ENCODE measurements around the gene ENTREP3. TPM values are rescaled to one million over a fixed set of nuclear protein-coding genes. Genes with fewer than 3 reads are reported as not detected.

ENTREP3 gene
- total and polyA plus RNA-seq, 8 donors: 6.7 to 14.4 (median 8.7) TPM

GRCh38 chr1:155253208-155253607 lies 2.1 kb downstream of the ENTREP3 start:
- no peak for FAIRE-seq
- Histone ChIP-seq H3K27me3 (no peaks in the 10 kb centered on the region), H3K27ac (no peak overlapping the region), H3K36me3 (no peaks in the 10 kb centered on the region), H3K4me3 (no peak overlapping the region), H3K9me3 (no peaks in the 10 kb centered on the region), H3K4me1 (peaks cover 0 to 16% (median 0%) of the 10 kb centered on the region in 3 donors)
- ATAC-seq: no peak
- peak in 1 of 6 donors; percentile 15 for DNase-seq
- WGBS, 2 donors: 80 to 82% methylated on average over 5 of the region's 5 CpGs
- TF ChIP-seq CTCF (IDR thresholded peaks at IDR 0.05): no peak
- intact Hi-C loops (cut with DNase I): loop anchor here in 2 of 3 donors (5.0 to 10.0 kb wide), 4 partner anchors 69 to 342 kb away; partner anchors contain the start of gene RUSC1 (in 2 of the 2)

GRCh38 chr1:155251566-155251965 lies 3.7 kb downstream of the ENTREP3 start:
- Histone ChIP-seq H3K9me3 (no peaks in the 10 kb centered on the region), H3K4me3 (no peak overlapping the region), H3K4me1 (peaks cover 0 to 16% (median 0%) of the 10 kb centered on the region in 3 donors), H3K36me3 (no peaks in the 10 kb centered on the region), H3K27me3 (no peaks in the 10 kb centered on the region), H3K27ac (no peak overlapping the region)
- 81 to 84% methylated on average over 6 to 7 of the region's 7 CpGs for WGBS, 2 donors
- DNase-seq (peak in 1 of 6 donors; percentile 50), FAIRE-seq (no peak), ATAC-seq (no peak)
- intact Hi-C loops (cut with DNase I): loop anchor here in 2 of 3 donors (5.0 to 10.0 kb wide), 4 partner anchors 71 to 343 kb away; partner anchors contain the start of gene RUSC1 (in 2 of the 2)
- no peak for TF ChIP-seq CTCF (IDR thresholded peaks at IDR 0.05)

- Histone ChIP-seq H3K27ac (no peak overlapping the region), H3K36me3 (no peaks in the 10 kb centered on the region), H3K27me3 (no peaks in the 10 kb centered on the region), H3K9me3 (no peaks in the 10 kb centered on the region), H3K4me1 (peaks cover 0 to 15% (median 0%) of the 10 kb centered on the region in 3 donors), H3K4me3 (peak overlapping the region in 2 of 4 donors; percentile 8 to 36)
- 18 to 20% methylated on average over 23 of the region's 23 CpGs for WGBS, 2 donors
- ATAC-seq: peak; percentile 85 to 91 (median 88)
- DNase-seq: peak; percentile 87 to 99 (median 94)
- TF ChIP-seq CTCF (IDR thresholded peaks at IDR 0.05): peak; percentile 100
- intact Hi-C loops (cut with DNase I): loop anchor here in 2 of 3 donors (5.0 to 10.0 kb wide), 4 partner anchors 71 to 344 kb away; partner anchors contain the start of gene RUSC1 (in 2 of the 2)
- FAIRE-seq: no peak
Observed at GRCh38 chr1:155250633-155251449, 4.4 kb downstream of the ENTREP3 start.

GRCh38 chr1:155250246-155250632 lies 5.0 kb downstream of the ENTREP3 start:
- peak in 1 of 6 donors; percentile 78 for DNase-seq
- Histone ChIP-seq H3K27ac (no peak overlapping the region), H3K27me3 (no peaks in the 10 kb centered on the region), H3K36me3 (no peaks in the 10 kb centered on the region), H3K4me1 (peaks cover 0 to 13% (median 0%) of the 10 kb centered on the region in 3 donors), H3K4me3 (peak overlapping the region in 2 of 4 donors; percentile 8 to 36), H3K9me3 (no peaks in the 10 kb centered on the region)
- TF ChIP-seq CTCF (IDR thresholded peaks at IDR 0.05): no peak
- intact Hi-C loops (cut with DNase I): loop anchor here in 2 of 3 donors (5.0 to 10.0 kb wide), 4 partner anchors 72 to 345 kb away; partner anchors contain the start of gene RUSC1 (in 2 of the 2)
- ATAC-seq: no peak
- no peak for FAIRE-seq
- WGBS, 2 donors: 28% methylated on average over 24 to 28 of the region's 28 CpGs

Measured in pancreas (tissue), 10 donors.